DOHH2 (cell line): ENCODE measurements around the gene ATP10B.

Experiments used
- H3F3A ChIP-seq: fragments of 200-600 bp; sonication (generic), shearing (Covaris generic); 2 replicates; pipeline ENCODE4 v1.6.0; 2016; ENCODE audit warnings: antibody characterized with exemption, mild to moderate bottlenecking; ENCODE audit not compliant: control insufficient read depth, insufficient read depth
- H3K27ac ChIP-seq: fragments of 200-600 bp; sonication (generic); 2 replicates; pipeline ENCODE4 v1.5.1; 2014; ENCODE audit warnings: low read depth, mild to moderate bottlenecking, low read length, moderate library complexity
- H3K27me3 ChIP-seq: fragments of 200-600 bp; sonication (generic); 2 replicates; pipeline ENCODE4 v1.6.1; 2014; ENCODE audit warnings: mild to moderate bottlenecking, low read length, mixed read lengths; ENCODE audit not compliant: control insufficient read depth
- H3K36me3 ChIP-seq: fragments of 200-600 bp; sonication (generic); 2 replicates; pipeline ENCODE4 v1.6.1; 2014; ENCODE audit warnings: mild to moderate bottlenecking, low read length, moderate library complexity, mixed read lengths; ENCODE audit not compliant: control insufficient read depth
- H3K4me1 ChIP-seq: fragments of 200-600 bp; sonication (generic); 2 replicates; pipeline ENCODE4 v1.6.1; 2014; ENCODE audit warnings: mild to moderate bottlenecking, low read length, mixed read lengths; ENCODE audit not compliant: control insufficient read depth
- H3K4me2 ChIP-seq: fragments of 200-600 bp; sonication (generic); 2 replicates; pipeline ENCODE4 v1.6.0; 2014; ENCODE audit warnings: mild to moderate bottlenecking, low read length, moderate library complexity
- H3K4me3 ChIP-seq: fragments of 200-600 bp; sonication (generic); 2 replicates; pipeline ENCODE4 v1.5.1; 2014; ENCODE audit warnings: mild to moderate bottlenecking, low read length, mixed read lengths
- H3K79me2 ChIP-seq: fragments of 200-600 bp; sonication (generic); 2 replicates; pipeline ENCODE4 v1.6.1; 2014; ENCODE audit warnings: mild to moderate bottlenecking, low read length, mixed read lengths; ENCODE audit not compliant: control insufficient read depth
- H3K9me2 ChIP-seq: fragments of 200-600 bp; sonication (generic); replicated peaks from 2 replicates; pipeline ENCODE4 v1.6.1; 2014; ENCODE audit warnings: mild to moderate bottlenecking, low read length, mixed read lengths; ENCODE audit not compliant: control insufficient read depth
- H3K9me3 ChIP-seq: fragments of 200-600 bp; sonication (generic); 2 replicates; pipeline ENCODE4 v1.6.1; 2014; ENCODE audit warnings: antibody characterized with exemption, low read length, mixed read lengths; ENCODE audit not compliant: control insufficient read depth, insufficient read depth
- H4K20me1 ChIP-seq: fragments of 200-600 bp; sonication (generic); 2 replicates; pipeline ENCODE4 v1.6.0; 2014; ENCODE audit warnings: low read depth, mild to moderate bottlenecking, antibody characterized with exemption, low read length, moderate library complexity; ENCODE audit not compliant: control insufficient read depth, insufficient read depth
- EZH2phosphoT487 ChIP-seq: fragments of 200-600 bp; sonication (generic); IDR thresholded peaks from 2 replicates; pipeline ENCODE4 v1.6.1; 2017; ENCODE audit warnings: borderline replicate concordance, mild to moderate bottlenecking, antibody characterized with exemption, low read length, moderate library complexity, mixed read lengths
- TF ChIP-seq, protein P1 (sequence below): fragments of 200-600 bp; sonication (generic); IDR thresholded peaks from one replicate; pipeline ENCODE4 v1.5.1; 2014; ENCODE audit warnings: antibody characterized with exemption, mild to moderate bottlenecking, low read depth, low read length; ENCODE audit not compliant: poor library complexity, severe bottlenecking

Gene ATP10B

DNA sequence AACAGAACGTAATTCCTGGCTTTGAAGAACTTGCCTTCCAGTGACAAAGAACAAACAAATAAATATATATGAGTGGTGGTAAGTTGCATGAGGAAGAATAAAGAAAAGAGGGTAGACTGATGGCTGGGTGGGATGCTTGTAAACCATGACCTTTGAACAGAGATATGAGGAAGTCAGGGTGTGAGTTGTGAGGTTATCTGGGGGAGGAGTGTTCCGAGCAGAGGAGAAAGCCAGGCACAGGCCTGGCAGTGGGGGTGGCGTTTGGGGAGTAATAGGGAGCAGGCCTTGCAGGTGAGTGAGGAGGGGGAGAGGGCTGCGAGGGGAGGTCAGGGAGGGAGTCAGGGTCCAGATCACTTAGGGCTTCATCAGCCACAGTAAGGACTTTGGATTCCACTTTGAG, 217.0 kb downstream of the ATP10B start:
- H3K4me1 ChIP-seq = no peaks in the 10 kb centered on the region
- no peaks in the 10 kb centered on the region; the same call in 1 of the 2 replicates for H3K9me3 ChIP-seq
- no peak overlapping the region for H3K4me2 ChIP-seq
- H3K27ac ChIP-seq = no peak overlapping the region
- H4K20me1 ChIP-seq = no peaks in the 10 kb centered on the region
- H3K9me2 ChIP-seq = no peaks in the 10 kb centered on the region
- no peaks in the 10 kb centered on the region for H3K79me2 ChIP-seq
- TF ChIP-seq EZH2phosphoT487 = no peak
- TF ChIP-seq, protein P1, sequence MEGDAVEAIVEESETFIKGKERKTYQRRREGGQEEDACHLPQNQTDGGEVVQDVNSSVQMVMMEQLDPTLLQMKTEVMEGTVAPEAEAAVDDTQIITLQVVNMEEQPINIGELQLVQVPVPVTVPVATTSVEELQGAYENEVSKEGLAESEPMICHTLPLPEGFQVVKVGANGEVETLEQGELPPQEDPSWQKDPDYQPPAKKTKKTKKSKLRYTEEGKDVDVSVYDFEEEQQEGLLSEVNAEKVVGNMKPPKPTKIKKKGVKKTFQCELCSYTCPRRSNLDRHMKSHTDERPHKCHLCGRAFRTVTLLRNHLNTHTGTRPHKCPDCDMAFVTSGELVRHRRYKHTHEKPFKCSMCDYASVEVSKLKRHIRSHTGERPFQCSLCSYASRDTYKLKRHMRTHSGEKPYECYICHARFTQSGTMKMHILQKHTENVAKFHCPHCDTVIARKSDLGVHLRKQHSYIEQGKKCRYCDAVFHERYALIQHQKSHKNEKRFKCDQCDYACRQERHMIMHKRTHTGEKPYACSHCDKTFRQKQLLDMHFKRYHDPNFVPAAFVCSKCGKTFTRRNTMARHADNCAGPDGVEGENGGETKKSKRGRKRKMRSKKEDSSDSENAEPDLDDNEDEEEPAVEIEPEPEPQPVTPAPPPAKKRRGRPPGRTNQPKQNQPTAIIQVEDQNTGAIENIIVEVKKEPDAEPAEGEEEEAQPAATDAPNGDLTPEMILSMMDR = no peak
- no peak overlapping the region for H3K4me3 ChIP-seq
- H3K36me3 ChIP-seq = no peaks in the 10 kb centered on the region
- H3F3A ChIP-seq = no peaks in the 10 kb centered on the region
- H3K27me3 ChIP-seq = 0 out of 2 replicates have a peak, but pooled peaks cover 2% of the 10 kb centered on the region

DNA sequence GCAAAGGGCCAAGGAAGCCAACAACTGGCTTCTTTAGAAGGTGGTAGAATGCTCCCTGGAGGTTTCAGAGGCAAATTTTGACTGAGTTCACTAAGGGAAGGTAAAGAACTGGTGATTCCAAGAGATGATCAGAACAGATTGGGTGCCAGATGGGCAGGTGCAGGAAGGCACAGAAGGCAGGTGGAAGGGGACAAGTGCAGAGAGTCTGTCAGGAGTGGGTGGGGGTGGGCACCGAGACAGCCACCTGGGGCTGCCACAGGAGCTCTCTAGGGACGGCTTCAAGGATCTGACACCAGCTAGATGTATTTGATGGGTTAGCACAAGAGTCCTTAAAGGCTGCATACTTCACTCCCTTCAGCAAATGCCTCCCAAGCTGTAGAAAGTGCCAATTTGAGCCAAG, 223.0 kb downstream of the ATP10B start:
- H3K4me3 ChIP-seq = no peak overlapping the region
- peaks cover 6% of the 10 kb centered on the region; the same call in 1 of the 2 replicates for H3K27me3 ChIP-seq
- no peaks in the 10 kb centered on the region for H3K79me2 ChIP-seq
- no peak overlapping the region for H3K27ac ChIP-seq
- H3K4me2 ChIP-seq = no peak overlapping the region
- no peaks in the 10 kb centered on the region for H3K9me3 ChIP-seq
- no peaks in the 10 kb centered on the region for H3K9me2 ChIP-seq
- H3K4me1 ChIP-seq = no peaks in the 10 kb centered on the region
- H3F3A ChIP-seq = no peaks in the 10 kb centered on the region
- H4K20me1 ChIP-seq = no peaks in the 10 kb centered on the region
- TF ChIP-seq, protein P1 = no peak
- no peak for TF ChIP-seq EZH2phosphoT487
- H3K36me3 ChIP-seq = no peaks in the 10 kb centered on the region

- Histone ChIP-seq H3K27ac (no peak overlapping the region), H3K9me2 (no peaks in the 10 kb centered on the region), H3K4me3 (no peak overlapping the region), H3K36me3 (no peaks in the 10 kb centered on the region), H4K20me1 (no peaks in the 10 kb centered on the region), H3K79me2 (no peaks in the 10 kb centered on the region), H3K4me2 (no peak overlapping the region), H3K9me3 (no peaks in the 10 kb centered on the region), H3K4me1 (no peaks in the 10 kb centered on the region), H3F3A (no peaks in the 10 kb centered on the region), H3K27me3 (peaks cover 9% of the 10 kb centered on the region; the same call in 1 of the 2 replicates)
- TF ChIP-seq, protein P1 = no peak
- no peak for TF ChIP-seq EZH2phosphoT487
Measured at GRCh38 chr5:160628619-160628968, 223.4 kb downstream of the ATP10B start.
